Measurements from ENCODE around the gene TGFBR3.

TGFBR3 gene

DNA sequence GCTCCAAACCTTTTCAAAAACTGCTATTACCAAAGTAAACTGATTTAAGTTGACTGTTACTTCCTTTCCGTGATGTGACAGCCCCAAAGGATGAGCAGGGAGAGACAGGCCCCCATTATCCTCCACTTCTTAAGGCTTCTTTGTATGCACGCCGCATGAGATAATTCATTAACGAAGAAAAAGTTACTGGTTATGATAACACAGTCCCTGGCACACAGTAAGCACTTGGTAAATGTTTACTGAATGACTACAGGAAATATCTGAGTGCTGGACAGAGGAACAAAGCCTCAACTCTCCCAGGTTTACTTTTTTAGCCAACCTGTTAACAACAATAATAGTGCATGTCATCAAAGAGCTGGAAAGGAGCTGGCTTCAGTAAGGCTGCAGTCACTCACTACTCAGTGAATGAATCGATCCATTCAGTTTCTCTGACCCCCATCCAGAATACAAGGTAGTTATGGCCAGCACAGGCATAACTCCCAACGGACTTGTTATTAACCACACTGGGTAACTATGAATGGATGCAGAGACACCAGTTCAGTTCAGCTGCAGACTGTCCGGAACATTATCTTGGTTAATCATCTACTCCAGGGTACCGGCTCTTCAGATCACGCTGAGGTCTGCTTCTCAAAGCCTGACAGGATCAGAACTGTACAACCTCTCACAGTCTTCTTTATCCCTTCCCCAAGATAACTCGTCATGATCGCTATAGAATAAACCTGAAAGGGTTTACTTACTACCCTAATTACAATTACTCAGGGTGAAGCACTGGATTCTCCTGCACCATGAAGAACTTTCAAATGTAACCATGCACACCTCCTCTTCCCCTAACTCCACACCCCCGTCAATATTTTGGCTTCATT is 58.3 kb downstream of the TGFBR3 start:
- ATAC-seq (ENCODE audit: low read depth) (no peak), DNase-seq (ENCODE audit: low spot score) (no peak)
- no peak overlapping the region for H3K4me3 ChIP-seq (ENCODE audit: severe bottlenecking)

DNA sequence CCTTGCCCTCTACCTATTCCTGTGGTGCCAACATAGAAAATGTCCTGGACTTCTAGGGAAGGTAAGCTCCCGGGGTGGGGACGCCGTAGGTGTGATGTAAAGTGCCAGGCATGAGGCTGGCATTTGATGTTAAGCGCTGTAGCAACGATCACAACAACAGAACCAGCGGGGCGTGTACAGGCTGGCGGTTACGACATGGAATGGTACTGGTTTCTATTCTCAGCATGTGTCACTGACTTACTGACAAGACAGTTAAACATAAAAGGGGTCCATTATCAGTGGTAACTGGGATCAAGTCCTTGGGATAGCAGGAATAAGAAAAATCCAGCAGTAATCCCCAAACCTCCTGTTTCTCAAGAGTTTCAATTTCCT is 58.9 kb downstream of the TGFBR3 start:
- Histone ChIP-seq H3K27me3 (ENCODE audit: insufficient read depth, poor library complexity, severe bottlenecking) (no peaks in the 10 kb centered on the region), H3K4me1 (ENCODE audit: insufficient read depth, poor library complexity, severe bottlenecking) (peaks cover 3% of the 10 kb centered on the region), H3K4me3 (ENCODE audit: severe bottlenecking) (no peak overlapping the region), H3K36me3 (ENCODE audit: low read depth) (no peaks in the 10 kb centered on the region), H3K27ac (ENCODE audit: poor library complexity, severe bottlenecking) (no peak overlapping the region), H3K9me3 (ENCODE audit: severe bottlenecking) (no peaks in the 10 kb centered on the region)
- DNase-seq (ENCODE audit: low spot score), result no peak
- TF ChIP-seq, protein P1, sequence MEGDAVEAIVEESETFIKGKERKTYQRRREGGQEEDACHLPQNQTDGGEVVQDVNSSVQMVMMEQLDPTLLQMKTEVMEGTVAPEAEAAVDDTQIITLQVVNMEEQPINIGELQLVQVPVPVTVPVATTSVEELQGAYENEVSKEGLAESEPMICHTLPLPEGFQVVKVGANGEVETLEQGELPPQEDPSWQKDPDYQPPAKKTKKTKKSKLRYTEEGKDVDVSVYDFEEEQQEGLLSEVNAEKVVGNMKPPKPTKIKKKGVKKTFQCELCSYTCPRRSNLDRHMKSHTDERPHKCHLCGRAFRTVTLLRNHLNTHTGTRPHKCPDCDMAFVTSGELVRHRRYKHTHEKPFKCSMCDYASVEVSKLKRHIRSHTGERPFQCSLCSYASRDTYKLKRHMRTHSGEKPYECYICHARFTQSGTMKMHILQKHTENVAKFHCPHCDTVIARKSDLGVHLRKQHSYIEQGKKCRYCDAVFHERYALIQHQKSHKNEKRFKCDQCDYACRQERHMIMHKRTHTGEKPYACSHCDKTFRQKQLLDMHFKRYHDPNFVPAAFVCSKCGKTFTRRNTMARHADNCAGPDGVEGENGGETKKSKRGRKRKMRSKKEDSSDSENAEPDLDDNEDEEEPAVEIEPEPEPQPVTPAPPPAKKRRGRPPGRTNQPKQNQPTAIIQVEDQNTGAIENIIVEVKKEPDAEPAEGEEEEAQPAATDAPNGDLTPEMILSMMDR (IDR thresholded peaks at IDR 0.05; ENCODE audit: poor library complexity, severe bottlenecking), result no peak
- ATAC-seq (ENCODE audit: low read depth), result 0 out of 3 replicates have a peak, but pooled peaks have one; percentile 14

More for the DNA sequence above, 58.3 kb downstream of the TGFBR3 start:
- no peak overlapping the region for H3K27ac ChIP-seq (ENCODE audit: poor library complexity, severe bottlenecking)
- no peaks in the 10 kb centered on the region for H3K9me3 ChIP-seq (ENCODE audit: severe bottlenecking)
- TF ChIP-seq, protein P1 (IDR thresholded peaks at IDR 0.05; ENCODE audit: poor library complexity, severe bottlenecking), result no peak
- H3K27me3 ChIP-seq (ENCODE audit: insufficient read depth, poor library complexity, severe bottlenecking), result no peaks in the 10 kb centered on the region
- peaks cover 6% of the 10 kb centered on the region for H3K4me1 ChIP-seq (ENCODE audit: insufficient read depth, poor library complexity, severe bottlenecking)
- no peaks in the 10 kb centered on the region for H3K36me3 ChIP-seq (ENCODE audit: low read depth)

DNA sequence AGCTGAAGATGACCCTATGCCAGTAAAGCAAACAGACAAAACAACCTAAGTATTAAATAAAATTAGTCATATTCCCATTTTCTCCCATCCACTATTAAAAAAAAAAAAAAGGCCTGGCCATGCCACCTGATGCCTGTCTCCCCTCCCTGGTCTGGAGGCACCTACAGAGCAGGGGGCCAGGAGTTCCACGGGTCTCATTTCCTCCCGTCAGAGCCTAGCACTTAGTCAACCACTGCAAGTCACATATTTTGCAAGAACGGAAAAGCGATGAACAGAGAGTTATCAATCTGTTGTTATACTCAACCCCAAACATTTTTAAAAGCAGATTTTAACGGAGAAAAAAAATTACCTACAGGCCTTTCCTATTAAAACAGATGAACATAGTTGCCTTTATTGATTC is 59.3 kb downstream of the TGFBR3 start:
- DNase-seq (ENCODE audit: low spot score) (no peak), ATAC-seq (ENCODE audit: low read depth) (no peak)
- Histone ChIP-seq H3K27me3 (ENCODE audit: insufficient read depth, poor library complexity, severe bottlenecking) (no peaks in the 10 kb centered on the region), H3K4me3 (ENCODE audit: severe bottlenecking) (no peak overlapping the region), H3K9me3 (ENCODE audit: severe bottlenecking) (no peaks in the 10 kb centered on the region), H3K4me1 (ENCODE audit: insufficient read depth, poor library complexity, severe bottlenecking) (no peaks in the 10 kb centered on the region), H3K36me3 (ENCODE audit: low read depth) (no peaks in the 10 kb centered on the region), H3K27ac (ENCODE audit: poor library complexity, severe bottlenecking) (no peak overlapping the region)
- TF ChIP-seq, protein P1 (IDR thresholded peaks at IDR 0.05; ENCODE audit: poor library complexity, severe bottlenecking), result no peak

DNA sequence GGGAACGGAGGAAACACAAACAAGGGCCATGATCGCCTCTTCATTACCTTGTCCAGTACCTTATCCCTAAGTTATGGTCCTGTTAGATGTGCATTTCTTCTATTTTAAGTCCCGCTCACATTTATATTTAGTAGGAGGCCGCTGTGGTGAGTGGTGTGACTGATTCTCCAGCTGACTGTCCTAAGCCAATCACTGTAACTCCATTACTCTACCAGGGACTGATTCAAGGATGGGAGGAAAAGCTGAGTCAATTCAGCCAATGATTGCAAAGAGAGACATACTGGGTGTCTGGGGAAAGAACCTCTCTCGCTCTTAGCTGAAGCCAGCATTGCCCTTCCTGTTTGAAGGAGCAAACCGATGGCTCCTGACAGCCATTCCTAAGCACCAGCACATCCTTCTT is 59.7 kb downstream of the TGFBR3 start:
- Histone ChIP-seq H3K27me3 (ENCODE audit: insufficient read depth, poor library complexity, severe bottlenecking) (no peaks in the 10 kb centered on the region), H3K4me3 (ENCODE audit: severe bottlenecking) (no peak overlapping the region), H3K4me1 (ENCODE audit: insufficient read depth, poor library complexity, severe bottlenecking) (no peaks in the 10 kb centered on the region), H3K27ac (ENCODE audit: poor library complexity, severe bottlenecking) (no peak overlapping the region), H3K9me3 (ENCODE audit: severe bottlenecking) (no peaks in the 10 kb centered on the region), H3K36me3 (ENCODE audit: low read depth) (no peaks in the 10 kb centered on the region)
- DNase-seq (ENCODE audit: low spot score) (no peak), ATAC-seq (ENCODE audit: low read depth) (no peak)
- TF ChIP-seq, protein P1 (IDR thresholded peaks at IDR 0.05; ENCODE audit: poor library complexity, severe bottlenecking), result no peak
